Non-pigmented ciliary epithelial cell (primary cell): Measurements from ENCODE around the gene PIK3CG.
"Not testable (repeated sequence)": the region's sequence is repeated elsewhere in the genome, so short reads cannot be mapped to it uniquely, and the experiment has no call there.

Experiments
- DNase-seq: peaks from one replicate; pipeline ENCODE4 v3.0.0-alpha.2; 2010; ENCODE audit warnings: low read depth

Gene PIK3CG

GRCh38 chr7:106887421-106887820, 22.3 kb downstream of the PIK3CG start:
- no peak for DNase-seq

- no peak for DNase-seq
Observed at GRCh38 chr7:106888204-106888603, 23.1 kb downstream of the PIK3CG start.

- DNase-seq: no peak
Observed at GRCh38 chr7:106890952-106891351, 25.9 kb downstream of the PIK3CG start.

- no peak for DNase-seq
Observed at GRCh38 chr7:106891548-106892410, 26.7 kb downstream of the PIK3CG start.

GRCh38 chr7:106893591-106893990, 28.5 kb downstream of the PIK3CG start:
- DNase-seq: no peak

- no peak for DNase-seq
Observed at GRCh38 chr7:106895246-106895864, 30.3 kb downstream of the PIK3CG start.

- DNase-seq: no peak
Observed at GRCh38 chr7:106896231-106896630, 31.1 kb downstream of the PIK3CG start.

- DNase-seq: not testable (repeated sequence)
Observed at GRCh38 chr7:106897553-106897952, 32.5 kb downstream of the PIK3CG start.

GRCh38 chr7:106898967-106899366, 33.9 kb downstream of the PIK3CG start:
- DNase-seq: not testable (repeated sequence)

GRCh38 chr7:106901828-106902441, 36.9 kb downstream of the PIK3CG start:
- DNase-seq: no peak

- DNase-seq: no peak
Observed at GRCh38 chr7:106905734-106906133, 40.7 kb downstream of the PIK3CG start.

GRCh38 chr7:106911959-106912358, 46.9 kb downstream of the PIK3CG start:
- DNase-seq: no peak

- DNase-seq: no peak
Observed at GRCh38 chr7:106914018-106914607, 49.0 kb downstream of the PIK3CG start.

- DNase-seq: no peak
Observed at GRCh38 chr7:106915407-106915806, 50.3 kb downstream of the PIK3CG start.

- DNase-seq: no peak
Observed at GRCh38 chr7:106915873-106916272, 50.8 kb downstream of the PIK3CG start.

- no peak for DNase-seq
Observed at GRCh38 chr7:106916679-106917078, 51.6 kb downstream of the PIK3CG start.

GRCh38 chr7:106918991-106919390, 53.9 kb downstream of the PIK3CG start:
- DNase-seq: no peak

- DNase-seq: not testable (repeated sequence)
Observed at GRCh38 chr7:106924468-106924867, 59.4 kb downstream of the PIK3CG start.

- no peak for DNase-seq
Observed at GRCh38 chr7:106926892-106927291, 61.8 kb downstream of the PIK3CG start.

GRCh38 chr7:106927536-106927935, 62.5 kb downstream of the PIK3CG start:
- DNase-seq: no peak

GRCh38 chr7:106929616-106930015, 64.5 kb downstream of the PIK3CG start:
- DNase-seq: not testable (repeated sequence)

- no peak for DNase-seq
Observed at GRCh38 chr7:106936236-106936635, 71.2 kb downstream of the PIK3CG start.

- DNase-seq: not testable (repeated sequence)
Observed at GRCh38 chr7:106938122-106938521, 73.0 kb downstream of the PIK3CG start.
